ENCODE results near the gene CDA.

CDA gene

DNA sequence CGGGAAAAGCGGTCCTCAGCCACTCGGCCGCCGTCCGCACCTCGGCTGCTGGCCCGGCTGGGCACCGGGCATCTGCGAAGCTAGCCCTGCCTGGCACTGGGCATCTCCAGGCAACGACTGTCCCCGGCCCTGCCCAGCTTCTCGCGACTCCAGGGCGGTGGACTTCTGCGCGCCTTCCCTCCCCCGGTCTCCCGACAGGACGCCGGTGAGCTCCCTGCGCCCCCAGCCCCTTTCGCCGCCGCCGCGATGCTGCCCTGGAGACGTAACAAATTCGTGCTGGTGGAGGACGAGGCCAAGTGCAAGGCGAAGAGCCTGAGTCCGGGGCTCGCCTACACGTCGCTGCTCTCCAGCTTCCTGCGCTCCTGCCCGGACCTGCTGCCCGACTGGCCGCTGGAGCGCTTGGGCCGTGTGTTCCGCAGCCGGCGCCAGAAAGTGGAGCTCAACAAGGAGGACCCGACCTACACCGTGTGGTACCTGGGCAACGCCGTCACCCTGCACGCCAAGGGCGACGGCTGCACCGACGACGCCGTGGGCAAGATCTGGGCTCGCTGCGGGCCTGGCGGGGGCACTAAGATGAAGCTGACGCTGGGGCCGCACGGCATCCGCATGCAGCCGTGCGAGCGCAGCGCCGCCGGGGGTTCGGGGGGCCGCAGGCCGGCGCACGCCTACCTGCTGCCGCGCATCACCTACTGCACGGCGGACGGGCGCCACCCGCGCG lies 36.0 kb upstream of the CDA start (continued):
- no peak for TF ChIP-seq PRDM6 (tag by site-specific recombination; IDR thresholded peaks at IDR 0.05)
- TF ChIP-seq ZFHX2 (tag by site-specific recombination; conservative IDR thresholded peaks at IDR 0.05) = peak; percentile 40
- TF ChIP-seq ZSCAN23 (tag by site-specific recombination; IDR thresholded peaks at IDR 0.05) = no peak
- TF ChIP-seq PRDM1 (tag by site-specific recombination; IDR thresholded peaks at IDR 0.05) = no peak
- peak; percentile 75 for TF ChIP-seq ZNF335 (tag by site-specific recombination; conservative IDR thresholded peaks at IDR 0.05)
- peak; percentile 64 for TF ChIP-seq ZBTB17 (tag by site-specific recombination; IDR thresholded peaks at IDR 0.05)
- TF ChIP-seq, protein P1, sequence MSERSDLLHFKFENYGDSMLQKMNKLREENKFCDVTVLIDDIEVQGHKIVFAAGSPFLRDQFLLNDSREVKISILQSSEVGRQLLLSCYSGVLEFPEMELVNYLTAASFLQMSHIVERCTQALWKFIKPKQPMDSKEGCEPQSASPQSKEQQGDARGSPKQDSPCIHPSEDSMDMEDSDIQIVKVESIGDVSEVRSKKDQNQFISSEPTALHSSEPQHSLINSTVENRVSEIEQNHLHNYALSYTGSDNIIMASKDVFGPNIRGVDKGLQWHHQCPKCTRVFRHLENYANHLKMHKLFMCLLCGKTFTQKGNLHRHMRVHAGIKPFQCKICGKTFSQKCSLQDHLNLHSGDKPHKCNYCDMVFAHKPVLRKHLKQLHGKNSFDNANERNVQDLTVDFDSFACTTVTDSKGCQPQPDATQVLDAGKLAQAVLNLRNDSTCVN (tag by site-specific recombination; optimal IDR thresholded peaks at IDR 0.05) = peak; percentile 51
- TF ChIP-seq ZNF600 (tag by site-specific recombination; IDR thresholded peaks at IDR 0.05) = peak; percentile 48; the same call in 1 of the 2 replicates
- TF ChIP-seq ZNF571 (tag by site-specific recombination; IDR thresholded peaks at IDR 0.05) = no peak
- no peak for TF ChIP-seq ZNF514 (tag by site-specific recombination; IDR thresholded peaks at IDR 0.05)
- peak; percentile 86 for TF ChIP-seq ZNF777 (tag by site-specific recombination; IDR thresholded peaks at IDR 0.05; ENCODE audit: borderline replicate concordance)
- TF ChIP-seq ZBTB20 (tag by site-specific recombination; IDR thresholded peaks at IDR 0.05) = peak; percentile 95
- TF ChIP-seq HIC1 (tag by site-specific recombination; IDR thresholded peaks at IDR 0.05) = peak; percentile 67
- TF ChIP-seq ZNF184 (tag by site-specific recombination; IDR thresholded peaks at IDR 0.05) = no peak

- TF ChIP-seq ZNF211 (tag by site-specific recombination; IDR thresholded peaks at IDR 0.05; ENCODE audit: low read depth) (no peak), EGR2 (tag by site-specific recombination; IDR thresholded peaks at IDR 0.05; ENCODE audit: low read depth) (no peak), ZNF132 (tag by site-specific recombination; IDR thresholded peaks at IDR 0.05; ENCODE audit: borderline replicate concordance) (no peak), ZFP69B (tag by site-specific recombination; IDR thresholded peaks at IDR 0.05) (no peak)
- H3K9me3 ChIP-seq (ENCODE audit: control insufficient read depth, insufficient read depth, low read depth, low read length) = no peaks in the 10 kb centered on the region
- no peak overlapping the region for H3K27ac ChIP-seq (ENCODE audit: extremely low read depth, low read depth, low read length)
- POLR2A ChIA-PET = no interaction called here
- H3K36me3 ChIP-seq (ENCODE audit: control insufficient read depth in 2 of 2, insufficient read depth in 1 of 2, low read length in 2 of 2) = no peaks in the 10 kb centered on the region
- H3K4me3 ChIP-seq (ENCODE audit: low read depth, low read length) = no peak overlapping the region
- CTCF ChIA-PET = no interaction called here
- peaks cover 6% of the 10 kb centered on the region; the same call in 1 of the 2 replicates for H3K4me1 ChIP-seq (ENCODE audit: control insufficient read depth, insufficient read depth, low read length)
Measured at GRCh38 chr1:20555025-20555757, 33.7 kb upstream of the CDA start.

DNA sequence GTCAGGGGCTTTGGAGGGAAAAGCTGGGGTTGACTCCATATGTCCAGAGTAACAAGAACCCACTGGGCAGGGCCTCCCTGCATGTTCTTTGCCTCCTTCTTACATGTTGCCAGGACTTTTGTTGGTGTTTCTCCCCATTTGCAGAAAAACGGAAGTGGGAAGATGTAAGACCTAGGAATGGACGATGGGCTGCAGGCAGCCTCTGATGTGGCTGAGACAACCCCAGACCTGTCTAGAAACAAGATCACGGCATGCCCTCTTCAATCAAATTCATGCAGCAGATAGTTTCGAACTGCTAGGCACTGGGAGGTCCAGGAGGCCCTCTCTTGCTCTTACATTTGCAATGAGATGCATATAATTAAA lies 33.2 kb upstream of the CDA start:
- H3K4me1 ChIP-seq (ENCODE audit: control insufficient read depth, insufficient read depth, low read length) = peaks cover 6% of the 10 kb centered on the region; the same call in 1 of the 2 replicates
- ChIA-PET CTCF (no interaction called here), POLR2A (no interaction called here)
- H3K27ac ChIP-seq (ENCODE audit: extremely low read depth, low read depth, low read length) = no peak overlapping the region
- H3K4me3 ChIP-seq (ENCODE audit: low read depth, low read length) = no peak overlapping the region
- H3K9me3 ChIP-seq (ENCODE audit: control insufficient read depth, insufficient read depth, low read depth, low read length) = no peaks in the 10 kb centered on the region
- H3K36me3 ChIP-seq (ENCODE audit: control insufficient read depth in 2 of 2, insufficient read depth in 1 of 2, low read length in 2 of 2) = no peaks in the 10 kb centered on the region
- TF ChIP-seq, protein P1 (tag by site-specific recombination; optimal IDR thresholded peaks at IDR 0.05) = no peak
- no peak for TF ChIP-seq ZSCAN5A (tag by site-specific recombination; IDR thresholded peaks at IDR 0.05)
- TF ChIP-seq ATF2 (tag by site-specific recombination; IDR thresholded peaks at IDR 0.05; ENCODE audit: low read depth) = no peak
- TF ChIP-seq GLI4 (tag by site-specific recombination; IDR thresholded peaks at IDR 0.05) = no peak
- TF ChIP-seq ZNF292 (tag by site-specific recombination; IDR thresholded peaks at IDR 0.05; ENCODE audit: borderline replicate concordance, low read depth) = no peak
- TF ChIP-seq ZNF169 (tag by site-specific recombination; IDR thresholded peaks at IDR 0.05) = no peak

Data from HEK293 (cell line).